ENCODE measurements around the gene ADSS1.

- TF ChIP-seq SP1 (IDR thresholded peaks at IDR 0.05) (no peak), MAX (IDR thresholded peaks at IDR 0.05) (no peak), ATF3 (IDR thresholded peaks at IDR 0.05) (no peak), YY1 (IDR thresholded peaks at IDR 0.05) (no peak), GABPA (IDR thresholded peaks at IDR 0.05 in 1 of 2, conservative IDR thresholded peaks at IDR 0.05 in 1 of 2) (no peak), RAD21 (IDR thresholded peaks at IDR 0.05) (no peak)
- TF ChIP-seq, protein P1, sequence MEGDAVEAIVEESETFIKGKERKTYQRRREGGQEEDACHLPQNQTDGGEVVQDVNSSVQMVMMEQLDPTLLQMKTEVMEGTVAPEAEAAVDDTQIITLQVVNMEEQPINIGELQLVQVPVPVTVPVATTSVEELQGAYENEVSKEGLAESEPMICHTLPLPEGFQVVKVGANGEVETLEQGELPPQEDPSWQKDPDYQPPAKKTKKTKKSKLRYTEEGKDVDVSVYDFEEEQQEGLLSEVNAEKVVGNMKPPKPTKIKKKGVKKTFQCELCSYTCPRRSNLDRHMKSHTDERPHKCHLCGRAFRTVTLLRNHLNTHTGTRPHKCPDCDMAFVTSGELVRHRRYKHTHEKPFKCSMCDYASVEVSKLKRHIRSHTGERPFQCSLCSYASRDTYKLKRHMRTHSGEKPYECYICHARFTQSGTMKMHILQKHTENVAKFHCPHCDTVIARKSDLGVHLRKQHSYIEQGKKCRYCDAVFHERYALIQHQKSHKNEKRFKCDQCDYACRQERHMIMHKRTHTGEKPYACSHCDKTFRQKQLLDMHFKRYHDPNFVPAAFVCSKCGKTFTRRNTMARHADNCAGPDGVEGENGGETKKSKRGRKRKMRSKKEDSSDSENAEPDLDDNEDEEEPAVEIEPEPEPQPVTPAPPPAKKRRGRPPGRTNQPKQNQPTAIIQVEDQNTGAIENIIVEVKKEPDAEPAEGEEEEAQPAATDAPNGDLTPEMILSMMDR (IDR thresholded peaks at IDR 0.05; ENCODE audit: low read depth, low read length, missing input control) = no peak
- TF ChIP-seq, protein P2, sequence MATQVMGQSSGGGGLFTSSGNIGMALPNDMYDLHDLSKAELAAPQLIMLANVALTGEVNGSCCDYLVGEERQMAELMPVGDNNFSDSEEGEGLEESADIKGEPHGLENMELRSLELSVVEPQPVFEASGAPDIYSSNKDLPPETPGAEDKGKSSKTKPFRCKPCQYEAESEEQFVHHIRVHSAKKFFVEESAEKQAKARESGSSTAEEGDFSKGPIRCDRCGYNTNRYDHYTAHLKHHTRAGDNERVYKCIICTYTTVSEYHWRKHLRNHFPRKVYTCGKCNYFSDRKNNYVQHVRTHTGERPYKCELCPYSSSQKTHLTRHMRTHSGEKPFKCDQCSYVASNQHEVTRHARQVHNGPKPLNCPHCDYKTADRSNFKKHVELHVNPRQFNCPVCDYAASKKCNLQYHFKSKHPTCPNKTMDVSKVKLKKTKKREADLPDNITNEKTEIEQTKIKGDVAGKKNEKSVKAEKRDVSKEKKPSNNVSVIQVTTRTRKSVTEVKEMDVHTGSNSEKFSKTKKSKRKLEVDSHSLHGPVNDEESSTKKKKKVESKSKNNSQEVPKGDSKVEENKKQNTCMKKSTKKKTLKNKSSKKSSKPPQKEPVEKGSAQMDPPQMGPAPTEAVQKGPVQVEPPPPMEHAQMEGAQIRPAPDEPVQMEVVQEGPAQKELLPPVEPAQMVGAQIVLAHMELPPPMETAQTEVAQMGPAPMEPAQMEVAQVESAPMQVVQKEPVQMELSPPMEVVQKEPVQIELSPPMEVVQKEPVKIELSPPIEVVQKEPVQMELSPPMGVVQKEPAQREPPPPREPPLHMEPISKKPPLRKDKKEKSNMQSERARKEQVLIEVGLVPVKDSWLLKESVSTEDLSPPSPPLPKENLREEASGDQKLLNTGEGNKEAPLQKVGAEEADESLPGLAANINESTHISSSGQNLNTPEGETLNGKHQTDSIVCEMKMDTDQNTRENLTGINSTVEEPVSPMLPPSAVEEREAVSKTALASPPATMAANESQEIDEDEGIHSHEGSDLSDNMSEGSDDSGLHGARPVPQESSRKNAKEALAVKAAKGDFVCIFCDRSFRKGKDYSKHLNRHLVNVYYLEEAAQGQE (IDR thresholded peaks at IDR 0.05) = no peak
These were observed 33.2 kb downstream of the ADSS1 start for GRCh38 chr14:104757238-104757585.
